Esophagus squamous epithelium (tissue), 5 donors: Measurements from ENCODE around the gene RAB11FIP3. TPM values are rescaled to one million over a fixed set of nuclear protein-coding genes. Genes with fewer than 3 reads are reported as not detected.

Experiments used
- DNase-seq: peaks from one replicate; lab custom pipeline; 2025; lab: John Stamatoyannopoulos, UW
- H3K27ac ChIP-seq, 4 donors: fragments of 200-600 bp; sonication (generic); one replicate each; pipeline ENCODE4 v1.5.1; 2016 to 2019; ENCODE audit warnings: mild to moderate bottlenecking in 1 of 4
- H3K27me3 ChIP-seq, 4 donors: fragments of 200-600 bp; sonication (generic); 1 replicate in 3 of 4; 2 replicates in 1 of 4; pipeline versions ENCODE4 v1.5.1 to v1.6.0; 2017 to 2021; ENCODE audit warnings: antibody characterized with exemption in 1 of 4
- H3K36me3 ChIP-seq, 3 donors: fragments of 200-600 bp; sonication (generic); one replicate each; pipeline ENCODE4 v1.5.1; 2016 to 2019
- H3K4me1 ChIP-seq, 3 donors: fragments of 200-600 bp; sonication (generic); one replicate each; pipeline ENCODE4 v1.5.1; 2017 to 2019
- H3K4me3 ChIP-seq, 4 donors: fragments of 200-600 bp; sonication (generic); 1 replicate in 3 of 4; 2 replicates in 1 of 4; pipeline ENCODE4 v1.5.1; 2016 to 2019; ENCODE audit warnings: mild to moderate bottlenecking in 2 of 4, moderate library complexity in 1 of 4
- H3K9me3 ChIP-seq, 3 donors: fragments of 200-600 bp; sonication (generic); one replicate each; pipeline ENCODE4 v1.5.1; 2016 to 2019
- POLR2A ChIP-seq, 4 donors: fragments of 450-650 bp; IDR thresholded peaks; one replicate each; pipeline ENCODE4 v1.6.1; 2017; ENCODE audit warnings: antibody characterized with exemption in 4 of 4, mild to moderate bottlenecking in 4 of 4, moderate library complexity in 3 of 4
- WGBS, 2 donors: methylation state at CpG; one replicate each; pipeline ENCODE4 v1.1.5; 2018; 5-methylcytosine and 5-hydroxymethylcytosine counted together
- intact Hi-C: fragments of 100-400 bp; cut with DNase I; formaldehyde crosslinking; loops from one replicate; pipeline ENCODE4 v1.15.0; 2022
- total RNA-seq, 4 donors: library from RNA; depleted of rRNA; stranded (reverse); fragments of >200 nt; gene quantifications; one replicate each; pipeline ENCODE4 v1.1.0, GENCODE V29; 2016
- TF ChIP-seq, protein P1 (sequence below), 6 experiments: fragments of 450-650 bp in 4 of 6; fragments of 200-600 bp in 2 of 6; sonication (generic) in 2 of 6; IDR thresholded peaks; one replicate each; pipeline ENCODE4 v1.5.1; 2016 to 2019; ENCODE audit warnings: antibody characterized with exemption in 6 of 6, mild to moderate bottlenecking in 4 of 6, moderate library complexity in 4 of 6
- donor health status: DM: yes; HTN: yes; CAD: no.

RAB11FIP3 gene
- total RNA-seq, 4 donors from 2014 or later = 8.0 to 25.6 (median 10.1) TPM

DNA sequence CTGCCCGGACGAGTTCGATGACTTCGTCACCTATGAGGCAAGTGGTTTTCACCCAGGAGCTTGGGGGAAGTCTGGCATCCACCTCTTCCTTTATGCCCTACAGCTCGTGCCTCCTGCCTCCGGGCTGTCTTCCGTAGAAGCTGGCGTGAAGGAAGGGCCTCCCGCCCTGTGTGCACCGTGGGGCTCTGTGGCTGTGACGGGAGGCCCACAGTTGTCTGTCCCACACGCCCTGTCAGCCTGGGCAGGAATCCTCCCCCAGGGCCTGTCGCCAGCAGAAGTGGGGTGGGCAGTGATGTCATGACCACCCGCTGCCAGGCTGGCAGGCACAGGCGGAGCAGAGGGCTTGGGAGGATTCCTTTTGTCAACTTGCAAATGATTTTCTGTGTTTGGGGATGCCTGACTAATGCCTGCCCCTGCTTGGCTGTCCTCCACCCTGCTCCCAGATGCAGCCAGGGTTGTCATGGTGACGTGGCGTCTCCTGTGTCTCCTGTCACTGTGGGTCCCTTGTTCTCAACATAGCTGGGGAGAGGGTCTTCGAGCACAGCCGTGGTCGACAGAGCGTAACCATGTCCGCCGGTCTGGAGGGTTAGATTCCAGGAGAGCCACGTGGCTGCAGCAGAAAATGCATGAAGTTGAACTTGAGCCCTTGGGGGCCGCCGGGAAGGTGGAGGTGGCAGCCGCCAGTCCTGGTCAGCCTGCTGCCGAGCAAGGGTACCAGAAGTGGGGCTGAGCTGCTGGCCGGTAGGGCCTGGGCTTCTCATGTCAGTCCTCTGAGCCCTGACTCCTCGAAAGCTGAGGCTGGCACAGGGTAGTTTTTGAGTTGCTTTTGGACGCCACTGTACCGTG, 46.1 kb downstream of the RAB11FIP3 start:
- intact Hi-C loops = loop anchor here (10.0 kb wide), 1 partner anchor 793 kb away; no protein-coding TSS in a partner anchor
- DNase-seq = no peak

DNA sequence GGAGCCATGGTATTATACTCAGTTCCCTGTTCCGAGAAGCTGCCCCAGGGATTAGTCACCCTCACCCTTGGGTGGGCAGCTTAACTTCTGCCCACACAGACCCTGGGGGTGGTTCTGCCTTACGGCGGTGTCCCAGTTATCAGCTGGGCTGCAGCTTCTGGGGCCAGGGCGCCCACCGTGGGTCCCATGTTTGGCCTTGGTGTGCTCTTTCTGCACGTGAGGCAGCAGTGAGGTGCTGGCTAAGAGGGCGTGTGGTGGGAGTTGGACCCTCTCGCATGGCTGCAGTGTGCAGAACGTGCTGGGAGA, 46.7 kb downstream of the RAB11FIP3 start:
- no peak for DNase-seq
- 100% methylated on average over 1 of the region's 9 CpGs; no CpG with 5 or more reads in 1 of the 2 donors for WGBS, 2 donors

More for the DNA sequence above, 46.1 kb downstream of the RAB11FIP3 start:
- Histone ChIP-seq H3K27ac (peak overlapping the region in 1 of 4 donors; percentile 13), H3K4me1 (peaks cover 0 to 15% (median 10%) of the 10 kb centered on the region in 3 donors), H3K9me3 (no peaks in the 10 kb centered on the region), H3K36me3 (peaks cover 0 to 30% (median 0%) of the 10 kb centered on the region in 3 donors), H3K4me3 (no peak overlapping the region), H3K27me3 (no peaks in the 10 kb centered on the region)
- 38 to 64% methylated on average over 16 to 17 of the region's 32 CpGs for WGBS, 2 donors
- TF ChIP-seq, protein P1, sequence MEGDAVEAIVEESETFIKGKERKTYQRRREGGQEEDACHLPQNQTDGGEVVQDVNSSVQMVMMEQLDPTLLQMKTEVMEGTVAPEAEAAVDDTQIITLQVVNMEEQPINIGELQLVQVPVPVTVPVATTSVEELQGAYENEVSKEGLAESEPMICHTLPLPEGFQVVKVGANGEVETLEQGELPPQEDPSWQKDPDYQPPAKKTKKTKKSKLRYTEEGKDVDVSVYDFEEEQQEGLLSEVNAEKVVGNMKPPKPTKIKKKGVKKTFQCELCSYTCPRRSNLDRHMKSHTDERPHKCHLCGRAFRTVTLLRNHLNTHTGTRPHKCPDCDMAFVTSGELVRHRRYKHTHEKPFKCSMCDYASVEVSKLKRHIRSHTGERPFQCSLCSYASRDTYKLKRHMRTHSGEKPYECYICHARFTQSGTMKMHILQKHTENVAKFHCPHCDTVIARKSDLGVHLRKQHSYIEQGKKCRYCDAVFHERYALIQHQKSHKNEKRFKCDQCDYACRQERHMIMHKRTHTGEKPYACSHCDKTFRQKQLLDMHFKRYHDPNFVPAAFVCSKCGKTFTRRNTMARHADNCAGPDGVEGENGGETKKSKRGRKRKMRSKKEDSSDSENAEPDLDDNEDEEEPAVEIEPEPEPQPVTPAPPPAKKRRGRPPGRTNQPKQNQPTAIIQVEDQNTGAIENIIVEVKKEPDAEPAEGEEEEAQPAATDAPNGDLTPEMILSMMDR (IDR thresholded peaks at IDR 0.05) = no peak
- no peak for TF ChIP-seq POLR2A (IDR thresholded peaks at IDR 0.05)

DNA sequence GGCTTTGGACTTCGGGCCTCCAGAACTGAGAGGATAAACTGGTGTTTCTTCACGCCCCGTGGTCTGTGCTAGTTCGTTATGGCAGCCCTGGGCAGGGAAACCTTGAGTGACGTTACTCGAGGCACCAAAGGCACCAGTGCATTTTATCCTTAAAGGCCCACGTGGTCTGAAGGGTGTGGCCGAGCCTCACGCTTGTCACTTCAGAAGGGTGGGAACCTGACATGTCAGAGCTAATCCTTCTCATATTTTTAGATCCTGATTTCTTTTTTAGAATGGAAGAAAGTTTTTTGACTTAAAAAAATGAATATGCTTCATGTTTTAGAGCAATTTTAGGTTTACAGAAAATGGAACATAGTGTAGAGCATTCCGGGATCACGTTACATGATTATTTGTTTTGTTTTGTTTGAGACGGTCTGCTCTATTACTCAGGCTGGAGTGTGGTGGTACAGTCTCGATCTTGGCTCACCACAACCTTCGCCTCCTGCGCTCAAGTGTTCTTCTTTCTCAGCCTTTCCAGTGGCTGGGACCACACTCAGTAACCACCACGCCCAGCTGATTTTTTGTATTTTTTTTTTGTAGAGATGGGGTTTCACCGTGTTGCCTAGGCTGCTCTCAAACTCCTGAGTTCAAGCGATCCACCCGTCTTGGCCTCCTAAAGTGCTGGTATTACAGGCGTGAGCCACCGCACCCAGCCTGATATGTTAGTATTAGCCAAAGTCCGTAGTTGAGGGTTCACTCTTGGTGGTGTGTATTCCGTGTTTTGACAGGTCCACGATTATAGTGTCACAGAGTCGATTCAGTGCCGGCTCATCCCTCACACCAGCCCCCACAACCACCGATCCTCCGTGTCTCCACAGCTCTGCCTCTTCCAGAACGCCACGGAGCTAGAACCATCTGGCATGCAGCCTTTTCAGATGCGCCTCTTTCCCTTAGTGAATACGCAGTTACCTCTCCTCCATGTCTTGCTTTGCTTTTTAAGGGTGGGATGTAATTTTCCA, 47.9 kb downstream of the RAB11FIP3 start:
- WGBS, 2 donors = 90 to 91% methylated on average over 26 to 31 of the region's 32 CpGs
- TF ChIP-seq POLR2A (IDR thresholded peaks at IDR 0.05) = no peak
- TF ChIP-seq, protein P1 (IDR thresholded peaks at IDR 0.05) = no peak
- Histone ChIP-seq H3K4me1 (peaks cover 0 to 15% (median 10%) of the 10 kb centered on the region in 3 donors), H3K9me3 (no peaks in the 10 kb centered on the region), H3K27ac (no peak overlapping the region), H3K36me3 (peaks cover 0 to 30% (median 0%) of the 10 kb centered on the region in 3 donors), H3K27me3 (no peaks in the 10 kb centered on the region), H3K4me3 (no peak overlapping the region)
- intact Hi-C loops = loop anchor here (10.0 kb wide), 1 partner anchor 791 kb away; no protein-coding TSS in a partner anchor
- no peak for DNase-seq

More for the DNA sequence above, 46.7 kb downstream of the RAB11FIP3 start:
- TF ChIP-seq, protein P1 (IDR thresholded peaks at IDR 0.05) = no peak
- no peak for TF ChIP-seq POLR2A (IDR thresholded peaks at IDR 0.05)
- Histone ChIP-seq H3K27me3 (no peaks in the 10 kb centered on the region), H3K4me3 (no peak overlapping the region), H3K36me3 (peaks cover 0 to 30% (median 0%) of the 10 kb centered on the region in 3 donors), H3K4me1 (peaks cover 0 to 15% (median 10%) of the 10 kb centered on the region in 3 donors), H3K27ac (no peak overlapping the region), H3K9me3 (no peaks in the 10 kb centered on the region)
- intact Hi-C loops = loop anchor here (10.0 kb wide), 1 partner anchor 793 kb away; no protein-coding TSS in a partner anchor

DNA sequence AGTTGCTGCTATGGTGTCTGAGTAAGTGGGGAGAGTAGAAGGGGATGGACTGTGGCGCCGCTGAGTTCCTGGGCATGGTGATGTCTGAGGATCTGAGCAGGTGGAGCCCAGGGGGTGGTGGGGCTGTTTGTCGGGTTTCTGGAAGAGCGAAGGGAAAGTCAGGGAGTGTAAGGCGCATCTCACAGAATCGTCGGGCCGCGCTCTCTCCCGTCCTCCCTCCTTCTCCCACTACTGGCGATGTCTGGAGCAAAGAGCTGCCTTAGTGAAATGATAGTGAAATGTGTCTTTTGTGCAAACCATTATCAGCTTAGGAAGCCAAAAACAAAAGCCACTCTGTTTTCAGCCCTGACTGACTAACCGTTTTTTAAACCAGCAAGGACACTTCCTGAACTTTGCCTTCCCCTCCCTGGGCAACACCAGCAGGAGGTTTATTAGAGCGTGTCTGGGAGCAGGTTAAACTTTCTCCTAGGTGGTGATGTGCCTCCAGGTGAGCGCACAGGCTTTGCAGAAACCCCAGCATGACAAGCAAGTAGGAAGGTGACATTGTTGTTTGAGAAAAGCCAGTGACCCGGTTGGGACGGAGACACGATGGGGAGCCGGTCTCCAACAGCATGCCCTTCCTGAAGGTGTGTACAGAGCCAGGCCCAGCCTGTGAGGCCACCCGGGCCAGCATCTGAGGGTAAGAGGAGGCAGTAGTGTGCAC, 49.1 kb downstream of the RAB11FIP3 start:
- TF ChIP-seq POLR2A (IDR thresholded peaks at IDR 0.05) = no peak
- TF ChIP-seq, protein P1 (IDR thresholded peaks at IDR 0.05) = no peak
- Histone ChIP-seq H3K4me3 (no peak overlapping the region), H3K36me3 (peaks cover 0 to 30% (median 0%) of the 10 kb centered on the region in 3 donors), H3K9me3 (no peaks in the 10 kb centered on the region), H3K27ac (no peak overlapping the region), H3K4me1 (peaks cover 0 to 15% (median 10%) of the 10 kb centered on the region in 3 donors), H3K27me3 (no peaks in the 10 kb centered on the region)
- DNase-seq = no peak
- 88 to 90% methylated on average over 13 to 19 of the region's 19 CpGs for WGBS, 2 donors
- intact Hi-C loops = loop anchor here (10.0 kb wide), 1 partner anchor 790 kb away; no protein-coding TSS in a partner anchor
